H7 (cell line): Measurements from ENCODE around the gene SPATA3. TPM values are rescaled to one million over a fixed set of nuclear protein-coding genes. Genes with fewer than 3 reads are reported as not detected.

Source experiments
- DNase-seq: peaks from one replicate; pipeline ENCODE4 v3.0.0; 2012
- H3K27me3 ChIP-seq: 2 replicates; pipeline ENCODE4 v1.6.0; 2011; ENCODE audit warnings: mild to moderate bottlenecking, low read length; ENCODE audit not compliant: control insufficient read depth, insufficient read depth
- H3K36me3 ChIP-seq: replicated peaks from 2 replicates; pipeline ENCODE4 v1.5.1; 2011; ENCODE audit warnings: low read length; ENCODE audit not compliant: control insufficient read depth, insufficient read depth
- H3K4me3 ChIP-seq: 2 replicates; pipeline ENCODE4 v1.5.1; 2011; ENCODE audit warnings: low read depth, mild to moderate bottlenecking, control low read depth, low read length, moderate library complexity; ENCODE audit not compliant: insufficient read depth
- total RNA-seq: library from RNA; depleted of rRNA; stranded (reverse); fragments of >200 nt; shearing (Covaris generic); gene quantifications from 2 replicates; pipeline ENCODE4 v1.2.3, GENCODE V29; 2014

The SPATA3 gene
- total RNA-seq, 1 experiment from 2014 or later, result not detected

DNA sequence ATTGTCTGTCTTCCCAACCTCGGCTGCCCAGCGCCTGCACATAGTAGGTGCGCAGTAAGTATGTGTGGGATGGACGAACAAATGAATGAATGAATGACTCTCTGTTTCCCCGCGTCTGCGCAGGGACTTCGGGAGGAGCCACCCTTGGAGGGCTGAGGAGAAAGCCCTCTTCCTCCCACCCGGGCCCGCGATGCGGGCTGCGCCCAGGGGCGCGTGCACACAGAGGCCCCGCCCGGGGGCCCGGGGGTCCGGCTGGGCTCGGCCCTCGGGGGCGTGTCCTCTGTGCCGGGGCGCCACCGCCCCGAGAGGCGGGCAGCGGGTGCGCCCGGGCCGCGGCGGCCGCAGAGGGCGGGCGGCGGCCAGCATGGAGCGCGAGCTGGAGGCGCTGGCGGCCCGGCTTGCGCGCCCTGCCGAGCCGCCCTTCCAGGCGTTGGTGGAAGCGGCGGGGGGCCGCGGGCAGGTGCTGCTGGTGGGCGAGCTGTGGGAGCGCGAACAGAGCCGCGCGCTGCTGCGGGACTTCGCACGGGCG is 41.3 kb downstream of the SPATA3 start, which contains the start of gene C2orf72:
C2orf72 (plus strand) TSS at position 322 of the 529 bp plus-strand sequence; CDS start at position 365, 43 bp downstream.
- Histone ChIP-seq H3K36me3 (no peaks in the 10 kb centered on the region), H3K4me3 (peak within 1 kb of the TSS; percentile 51), H3K27me3 (peaks cover 45% of the 10 kb centered on the region)
- peak; percentile 90 for DNase-seq

- peak; percentile 88 for DNase-seq
- H3K27me3 ChIP-seq, result peaks cover 45% of the 10 kb centered on the region
- no peaks in the 10 kb centered on the region for H3K36me3 ChIP-seq
- H3K4me3 ChIP-seq, result peak overlapping the region; percentile 51
Measured at GRCh38 chr2:231037731-231038482, 42.0 kb downstream of the SPATA3 start.

- peaks cover 45% of the 10 kb centered on the region for H3K27me3 ChIP-seq
- H3K4me3 ChIP-seq, result peak overlapping the region; percentile 51
- peak; percentile 80 for DNase-seq
- H3K36me3 ChIP-seq, result no peaks in the 10 kb centered on the region
Measured at GRCh38 chr2:231038483-231039293, 42.8 kb downstream of the SPATA3 start.

DNA sequence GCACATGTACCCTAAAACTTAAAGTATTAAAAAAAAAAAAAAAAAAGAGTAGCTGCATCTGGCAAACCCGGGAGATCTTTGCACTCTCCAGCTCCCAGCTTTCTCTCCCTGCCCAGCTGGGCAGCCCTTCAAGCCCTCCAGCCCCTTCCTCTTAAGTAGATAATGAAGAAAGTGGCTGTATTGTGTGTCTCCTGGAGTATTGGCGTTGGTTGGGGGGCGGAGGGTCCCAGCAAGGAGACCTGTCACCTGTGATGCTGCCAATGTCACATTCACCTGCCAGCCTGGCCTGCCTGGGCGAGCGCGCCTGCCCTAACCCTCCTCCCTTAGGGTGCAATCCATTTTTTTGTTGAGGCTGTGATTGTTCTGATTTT is 43.4 kb downstream of the SPATA3 start:
- Histone ChIP-seq H3K36me3 (no peaks in the 10 kb centered on the region), H3K4me3 (no peak overlapping the region), H3K27me3 (peaks cover 45% of the 10 kb centered on the region)
- DNase-seq, result no peak

DNA sequence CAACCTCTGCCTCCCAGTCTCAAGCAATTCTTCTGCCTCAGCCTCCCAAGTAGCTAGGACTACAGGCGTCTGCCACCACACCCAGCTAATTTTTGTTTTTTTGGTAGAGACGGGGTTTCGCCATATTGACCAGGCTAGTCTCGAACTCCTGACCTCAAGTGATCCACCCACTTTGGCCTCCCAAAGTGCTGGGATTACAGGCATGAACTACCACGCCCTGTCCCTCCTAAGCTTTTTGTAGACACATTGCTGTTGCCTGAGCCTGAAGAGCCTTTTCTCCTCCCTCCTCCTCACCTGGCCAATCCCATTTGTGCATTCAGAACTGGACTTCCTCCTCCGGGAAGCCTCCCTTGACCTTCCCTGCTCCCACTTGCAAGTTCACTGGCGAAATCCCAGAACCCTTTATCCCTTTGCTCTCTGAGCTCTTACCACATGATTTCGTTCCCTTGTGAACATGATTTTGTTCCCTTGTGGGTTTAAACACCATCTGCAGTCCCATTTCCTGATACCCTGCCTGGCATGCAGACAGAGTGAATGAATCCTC is 44.0 kb downstream of the SPATA3 start:
- Histone ChIP-seq H3K36me3 (no peaks in the 10 kb centered on the region), H3K4me3 (no peak overlapping the region), H3K27me3 (peaks cover 42% of the 10 kb centered on the region)
- no peak for DNase-seq

DNA sequence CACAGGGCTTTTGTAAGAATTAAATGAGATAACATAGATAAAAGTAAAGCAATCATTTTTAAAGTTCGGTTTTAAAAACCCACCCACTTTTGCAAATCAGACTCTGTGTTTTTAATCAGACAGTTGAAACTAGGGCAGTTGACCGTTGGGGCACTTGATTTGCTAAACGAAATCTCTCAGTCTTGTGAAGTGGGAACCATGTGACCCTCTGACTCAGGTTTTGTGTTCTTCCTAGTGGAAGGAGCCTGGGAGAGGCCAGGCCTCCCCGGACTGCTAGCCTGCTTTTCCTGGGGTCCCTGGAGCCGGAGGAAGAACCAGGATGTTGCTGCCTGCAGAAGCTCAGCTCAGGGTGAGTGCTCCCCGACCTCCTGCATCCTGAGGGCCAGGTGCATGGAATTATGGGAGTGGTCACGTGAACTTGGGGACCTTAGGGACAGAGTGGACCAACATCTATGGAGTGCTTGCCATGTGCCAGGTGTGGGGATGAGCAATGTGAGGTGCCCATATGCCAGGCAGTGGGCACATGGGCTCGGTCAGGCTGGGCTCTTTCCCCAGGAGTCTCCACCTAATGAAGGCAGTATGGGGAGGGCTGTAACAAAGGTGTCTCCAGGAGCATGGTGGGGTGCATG is 45.3 kb downstream of the SPATA3 start:
- Histone ChIP-seq H3K27me3 (peaks cover 34% of the 10 kb centered on the region), H3K36me3 (no peaks in the 10 kb centered on the region), H3K4me3 (no peak overlapping the region)
- no peak for DNase-seq

DNA sequence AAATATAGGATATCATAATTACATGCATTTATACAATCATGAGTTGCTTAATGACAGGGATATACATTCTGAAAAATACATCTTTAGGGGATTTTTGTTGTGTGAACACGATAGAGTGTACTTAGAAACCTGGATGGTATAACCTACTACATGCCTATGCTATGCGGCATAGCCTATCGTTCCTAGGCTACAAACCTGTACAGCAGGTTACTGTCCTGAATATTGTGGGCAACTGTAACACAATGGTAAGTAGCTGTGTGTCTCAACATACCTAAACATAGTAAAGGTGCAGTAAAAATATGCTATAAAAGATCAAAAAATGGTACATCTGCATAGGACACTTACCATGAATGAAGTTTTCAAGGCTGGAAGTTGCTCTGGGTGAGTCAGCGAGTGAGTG is 47.9 kb downstream of the SPATA3 start:
- Histone ChIP-seq H3K36me3 (no peaks in the 10 kb centered on the region), H3K4me3 (no peak overlapping the region), H3K27me3 (peaks cover 12% of the 10 kb centered on the region)

GRCh38 chr2:231046916-231047273 is 51.0 kb downstream of the SPATA3 start:
- Histone ChIP-seq H3K36me3 (no peaks in the 10 kb centered on the region), H3K4me3 (no peak overlapping the region), H3K27me3 (peaks cover 2% of the 10 kb centered on the region)
- DNase-seq, result no peak

More for the DNA sequence above, 47.9 kb downstream of the SPATA3 start:
- no peak for DNase-seq

GRCh38 chr2:231047274-231047922 is 51.5 kb downstream of the SPATA3 start:
- Histone ChIP-seq H3K36me3 (no peaks in the 10 kb centered on the region), H3K4me3 (no peak overlapping the region), H3K27me3 (peaks cover 6% of the 10 kb centered on the region)
- no peak for DNase-seq

GRCh38 chr2:231047923-231048915 is 52.3 kb downstream of the SPATA3 start:
- H3K27me3 ChIP-seq, result peaks cover 9% of the 10 kb centered on the region
- no peak overlapping the region for H3K4me3 ChIP-seq
- no peaks in the 10 kb centered on the region for H3K36me3 ChIP-seq
- DNase-seq, result no peak

DNA sequence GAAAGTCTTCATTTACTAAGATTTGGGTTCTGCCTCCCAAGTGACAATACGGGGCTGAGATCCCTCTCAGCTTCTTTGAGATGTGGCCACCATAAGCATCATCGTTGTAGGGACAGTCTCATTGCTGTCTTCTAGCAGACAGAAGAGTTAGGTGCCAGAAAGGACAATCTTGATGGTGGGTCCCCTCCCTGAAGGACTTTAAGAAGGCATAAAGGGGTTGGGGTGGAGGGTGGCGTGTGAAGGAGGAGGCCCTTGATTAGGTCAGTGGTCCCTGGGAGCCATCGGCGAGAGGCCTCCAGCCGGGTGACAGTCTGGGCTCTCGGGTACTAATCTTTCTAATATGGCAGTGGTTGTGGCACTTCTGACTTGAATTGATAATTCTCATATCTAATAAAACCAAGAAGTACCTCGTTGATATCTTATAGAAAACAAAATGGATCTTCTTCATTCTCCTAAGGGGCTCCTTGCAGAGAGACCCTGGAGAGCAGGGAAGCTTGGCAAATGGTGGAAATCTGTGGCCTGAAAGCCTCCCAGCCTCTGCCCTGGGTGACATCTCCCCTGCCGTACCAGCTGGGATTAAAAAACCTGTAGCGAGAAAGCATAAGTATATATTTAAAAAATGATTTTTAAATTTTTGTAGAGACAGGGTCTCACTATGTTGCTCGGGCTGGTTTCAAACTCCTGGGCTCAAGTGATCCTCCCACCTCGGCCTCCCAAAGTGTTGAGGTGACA is 53.5 kb downstream of the SPATA3 start:
- peaks cover 12% of the 10 kb centered on the region for H3K27me3 ChIP-seq
- DNase-seq, result no peak
- H3K36me3 ChIP-seq, result no peaks in the 10 kb centered on the region
- H3K4me3 ChIP-seq, result no peak overlapping the region

- Histone ChIP-seq H3K27me3 (peaks cover 12% of the 10 kb centered on the region), H3K4me3 (no peak overlapping the region), H3K36me3 (no peaks in the 10 kb centered on the region)
- DNase-seq, result no peak
Measured at GRCh38 chr2:231050018-231050901, 54.3 kb downstream of the SPATA3 start.
